ENCODE results near the gene ZNF280D.

DNA sequence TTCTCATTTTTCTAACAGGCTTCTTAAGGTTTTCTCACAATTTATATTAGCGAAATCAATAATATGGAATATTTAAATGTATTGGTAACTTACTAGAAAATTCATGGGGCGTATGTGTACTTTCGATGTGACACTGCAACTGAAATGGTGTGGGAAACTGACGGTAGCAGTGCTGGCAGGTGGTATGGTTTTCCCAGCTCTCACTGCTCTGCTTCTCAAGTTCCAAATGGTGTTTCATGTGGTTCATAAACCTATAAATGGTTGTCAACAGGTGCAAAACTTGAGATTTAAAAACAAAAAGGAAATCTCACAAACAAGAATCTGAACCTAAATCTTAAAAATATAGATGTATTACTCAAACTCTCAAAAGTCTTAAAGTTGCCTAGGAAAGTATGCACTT is 54.7 kb downstream of the ZNF280D start:
- TF ChIP-seq, protein P1, sequence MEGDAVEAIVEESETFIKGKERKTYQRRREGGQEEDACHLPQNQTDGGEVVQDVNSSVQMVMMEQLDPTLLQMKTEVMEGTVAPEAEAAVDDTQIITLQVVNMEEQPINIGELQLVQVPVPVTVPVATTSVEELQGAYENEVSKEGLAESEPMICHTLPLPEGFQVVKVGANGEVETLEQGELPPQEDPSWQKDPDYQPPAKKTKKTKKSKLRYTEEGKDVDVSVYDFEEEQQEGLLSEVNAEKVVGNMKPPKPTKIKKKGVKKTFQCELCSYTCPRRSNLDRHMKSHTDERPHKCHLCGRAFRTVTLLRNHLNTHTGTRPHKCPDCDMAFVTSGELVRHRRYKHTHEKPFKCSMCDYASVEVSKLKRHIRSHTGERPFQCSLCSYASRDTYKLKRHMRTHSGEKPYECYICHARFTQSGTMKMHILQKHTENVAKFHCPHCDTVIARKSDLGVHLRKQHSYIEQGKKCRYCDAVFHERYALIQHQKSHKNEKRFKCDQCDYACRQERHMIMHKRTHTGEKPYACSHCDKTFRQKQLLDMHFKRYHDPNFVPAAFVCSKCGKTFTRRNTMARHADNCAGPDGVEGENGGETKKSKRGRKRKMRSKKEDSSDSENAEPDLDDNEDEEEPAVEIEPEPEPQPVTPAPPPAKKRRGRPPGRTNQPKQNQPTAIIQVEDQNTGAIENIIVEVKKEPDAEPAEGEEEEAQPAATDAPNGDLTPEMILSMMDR (conservative IDR thresholded peaks at IDR 0.05), result no peak
- no peak for TF ChIP-seq EZH2 (IDR thresholded peaks at IDR 0.05; ENCODE audit: low read depth)
